Glutamatergic neuron (in vitro differentiated cells): ENCODE data around the gene UMODL1. TPM values are rescaled to one million over a fixed set of nuclear protein-coding genes. Genes with fewer than 3 reads are reported as not detected.
"Not testable (repeated sequence)": the region's sequence is repeated elsewhere in the genome, so short reads cannot be mapped to it uniquely, and the experiment has no call there.

Experiments used
- DNase-seq: peaks from one replicate; pipeline ENCODE4 v3.0.0; 2022
- H3K27ac Mint-ChIP-seq: one replicate; pipeline ENCODE4 v1.8.0; 2020; ENCODE audit warnings: mild to moderate bottlenecking, mixed read lengths, inconsistent platforms; ENCODE audit not compliant: unreplicated experiment
- H3K27me3 Mint-ChIP-seq: one replicate; pipeline ENCODE4 v1.8.0; 2020; ENCODE audit warnings: mild to moderate bottlenecking, moderate library complexity, mixed read lengths, inconsistent platforms; ENCODE audit not compliant: unreplicated experiment
- H3K36me3 Mint-ChIP-seq: one replicate; pipeline ENCODE4 v1.8.0; 2020; ENCODE audit warnings: mild to moderate bottlenecking, mixed read lengths, inconsistent platforms; ENCODE audit not compliant: unreplicated experiment
- H3K4me1 Mint-ChIP-seq: one replicate; pipeline ENCODE4 v1.8.0; 2020; ENCODE audit warnings: mild to moderate bottlenecking, low read depth, mixed read lengths, inconsistent platforms; ENCODE audit not compliant: unreplicated experiment
- H3K4me3 Mint-ChIP-seq: one replicate; pipeline ENCODE4 v1.8.0; 2020; ENCODE audit warnings: mild to moderate bottlenecking, mixed read lengths, inconsistent platforms; ENCODE audit not compliant: unreplicated experiment
- H3K9me3 Mint-ChIP-seq: one replicate; pipeline ENCODE4 v1.8.0; 2020; ENCODE audit warnings: mild to moderate bottlenecking, moderate library complexity, mixed read lengths, inconsistent platforms; ENCODE audit not compliant: unreplicated experiment
- total RNA-seq: library from RNA; stranded (reverse); fragmentation: NEBNext Ultra II Directional; extraction: Animal tissue kit (Norgen Biotek cat#: 25700); gene quantifications from one replicate; pipeline ENCODE4 v1.2.1, GENCODE V29; 2021; ENCODE audit not compliant: unreplicated experiment
- TF ChIP-seq, protein P1 (sequence below): fragments of 200-600 bp; sonication (generic); IDR thresholded peaks from one replicate; pipeline ENCODE4 v1.5.0; 2021; ENCODE audit not compliant: partially characterized antibody, unreplicated experiment

Gene UMODL1
- total RNA-seq, 1 donor from 2014 or later = not detected

- H3K9me3 Mint-ChIP-seq = no peaks in the 10 kb centered on the region
- peaks cover 1% of the 10 kb centered on the region for H3K27me3 Mint-ChIP-seq
- peaks cover 9% of the 10 kb centered on the region for H3K36me3 Mint-ChIP-seq
- no peak for DNase-seq
- peaks cover 2% of the 10 kb centered on the region for H3K4me1 Mint-ChIP-seq
- no peak overlapping the region for H3K27ac Mint-ChIP-seq
- no peak overlapping the region for H3K4me3 Mint-ChIP-seq
- TF ChIP-seq, protein P1, sequence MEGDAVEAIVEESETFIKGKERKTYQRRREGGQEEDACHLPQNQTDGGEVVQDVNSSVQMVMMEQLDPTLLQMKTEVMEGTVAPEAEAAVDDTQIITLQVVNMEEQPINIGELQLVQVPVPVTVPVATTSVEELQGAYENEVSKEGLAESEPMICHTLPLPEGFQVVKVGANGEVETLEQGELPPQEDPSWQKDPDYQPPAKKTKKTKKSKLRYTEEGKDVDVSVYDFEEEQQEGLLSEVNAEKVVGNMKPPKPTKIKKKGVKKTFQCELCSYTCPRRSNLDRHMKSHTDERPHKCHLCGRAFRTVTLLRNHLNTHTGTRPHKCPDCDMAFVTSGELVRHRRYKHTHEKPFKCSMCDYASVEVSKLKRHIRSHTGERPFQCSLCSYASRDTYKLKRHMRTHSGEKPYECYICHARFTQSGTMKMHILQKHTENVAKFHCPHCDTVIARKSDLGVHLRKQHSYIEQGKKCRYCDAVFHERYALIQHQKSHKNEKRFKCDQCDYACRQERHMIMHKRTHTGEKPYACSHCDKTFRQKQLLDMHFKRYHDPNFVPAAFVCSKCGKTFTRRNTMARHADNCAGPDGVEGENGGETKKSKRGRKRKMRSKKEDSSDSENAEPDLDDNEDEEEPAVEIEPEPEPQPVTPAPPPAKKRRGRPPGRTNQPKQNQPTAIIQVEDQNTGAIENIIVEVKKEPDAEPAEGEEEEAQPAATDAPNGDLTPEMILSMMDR = no peak
These were observed 105.7 kb downstream of the UMODL1 start for GRCh38 chr21:42176859-42177258.

- Mint-ChIP-seq H3K4me1 (no peaks in the 10 kb centered on the region), H3K27me3 (no peaks in the 10 kb centered on the region), H3K36me3 (peaks cover 5% of the 10 kb centered on the region), H3K27ac (no peak overlapping the region), H3K9me3 (no peaks in the 10 kb centered on the region), H3K4me3 (no peak overlapping the region)
- DNase-seq = no peak
- TF ChIP-seq, protein P1 = no peak
These were observed 108.2 kb downstream of the UMODL1 start for GRCh38 chr21:42179316-42179715.

DNA sequence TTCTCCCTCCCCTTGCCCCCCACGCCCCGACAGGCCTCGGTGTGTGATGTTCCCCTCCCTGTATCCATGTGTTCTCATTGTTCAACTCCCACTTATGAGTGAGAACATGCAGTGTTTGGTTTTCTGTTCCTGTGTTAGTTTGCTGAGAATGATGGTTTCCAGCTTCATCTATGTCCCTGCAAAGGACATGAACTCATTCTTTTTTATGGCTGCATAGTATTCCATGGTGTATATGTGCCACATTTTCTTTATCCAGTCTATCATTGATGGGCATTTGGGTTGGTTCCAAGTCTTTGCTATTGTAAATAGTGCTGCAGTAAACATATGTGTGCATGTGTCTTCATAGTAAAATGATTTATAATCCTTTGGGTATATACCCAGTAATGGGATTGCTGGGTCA is 108.9 kb downstream of the UMODL1 start:
- not testable (repeated sequence) for H3K4me3 Mint-ChIP-seq, H3K4me1 Mint-ChIP-seq, H3K27me3 Mint-ChIP-seq, DNase-seq, H3K27ac Mint-ChIP-seq, H3K36me3 Mint-ChIP-seq, H3K9me3 Mint-ChIP-seq

DNA sequence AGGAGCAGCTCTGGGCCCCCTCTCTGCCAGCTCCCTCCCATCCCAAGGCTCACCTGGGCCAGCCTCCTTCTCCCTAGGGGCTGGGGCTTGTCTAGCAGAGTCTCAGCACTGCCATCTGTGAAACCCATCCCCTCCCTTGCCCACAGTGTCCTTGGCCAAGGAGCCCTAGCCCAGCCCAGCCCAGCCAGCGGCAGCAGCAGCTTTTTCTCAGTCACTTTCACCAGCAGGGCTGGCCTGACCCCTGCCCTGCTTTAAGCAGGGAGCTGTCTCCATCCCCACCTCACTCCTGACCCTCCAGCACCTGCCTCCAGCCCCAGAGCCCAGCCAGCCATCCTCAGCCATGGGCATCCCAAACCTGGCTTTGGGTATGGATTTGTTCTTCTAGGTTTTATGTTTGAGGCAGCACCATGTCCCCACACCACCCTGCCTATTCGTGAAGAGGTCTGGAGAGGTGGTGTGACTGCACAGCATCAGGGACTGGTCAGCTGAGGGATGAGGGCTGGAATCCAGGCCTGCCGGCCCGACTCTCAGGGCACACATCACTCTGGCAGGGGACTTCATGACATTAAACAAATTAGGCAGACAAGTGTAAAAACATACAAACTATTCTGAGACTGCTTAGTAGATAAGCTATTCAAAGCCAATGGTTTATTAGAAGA is 111.7 kb downstream of the UMODL1 start:
- Mint-ChIP-seq H3K9me3 (peaks cover 4% of the 10 kb centered on the region), H3K27ac (no peak overlapping the region), H3K4me1 (no peaks in the 10 kb centered on the region), H3K4me3 (no peak overlapping the region), H3K36me3 (no peaks in the 10 kb centered on the region), H3K27me3 (peaks cover 1% of the 10 kb centered on the region)
- TF ChIP-seq, protein P1 = no peak
- DNase-seq = no peak

- H3K9me3 Mint-ChIP-seq = peaks cover 4% of the 10 kb centered on the region
- H3K27ac Mint-ChIP-seq = no peak overlapping the region
- TF ChIP-seq, protein P1 = no peak
- no peak for DNase-seq
- H3K36me3 Mint-ChIP-seq = no peaks in the 10 kb centered on the region
- H3K27me3 Mint-ChIP-seq = peaks cover 1% of the 10 kb centered on the region
- no peaks in the 10 kb centered on the region for H3K4me1 Mint-ChIP-seq
- H3K4me3 Mint-ChIP-seq = no peak overlapping the region
These were observed 112.5 kb downstream of the UMODL1 start for GRCh38 chr21:42183374-42184266.
